Ectodermal cell (in vitro differentiated cells): ENCODE results near the gene MAP1LC3B2.
"Not testable (repeated sequence)": the region's sequence is repeated elsewhere in the genome, so short reads cannot be mapped to it uniquely, and the experiment has no call there.

ENCODE experiments used
- H3K27ac ChIP-seq: 2 replicates; pipeline ENCODE4 v1.7.0; 2013; ENCODE audit warnings: mild to moderate bottlenecking, low read depth, low read length; ENCODE audit not compliant: insufficient read depth, poor library complexity, severe bottlenecking
- H3K27me3 ChIP-seq: 2 replicates; pipeline ENCODE4 v1.7.0; 2013; ENCODE audit warnings: mild to moderate bottlenecking, low read length; ENCODE audit not compliant: insufficient read depth, control insufficient read depth, poor library complexity, severe bottlenecking
- H3K36me3 ChIP-seq: one replicate; pipeline ENCODE4 v1.7.0; 2013; ENCODE audit warnings: low read length; ENCODE audit not compliant: control insufficient read depth, insufficient read depth
- H3K4me1 ChIP-seq: one replicate; pipeline ENCODE4 v1.7.0; 2013; ENCODE audit warnings: low read length; ENCODE audit not compliant: control insufficient read depth, insufficient read depth
- H3K4me3 ChIP-seq: 2 replicates; pipeline ENCODE4 v1.7.0; 2013; ENCODE audit warnings: low read depth, low read length, control low read depth; ENCODE audit not compliant: insufficient read depth
- H3K9me3 ChIP-seq: 2 replicates; pipeline ENCODE4 v1.7.0; 2013; ENCODE audit warnings: mild to moderate bottlenecking, low read length, moderate library complexity; ENCODE audit not compliant: control insufficient read depth
- WGBS, 2 experiments: methylation state at CpG; one replicate each; pipeline ENCODE4 v1.1.7; 2013; ENCODE audit warnings: missing lambda C conversion rate in 2 of 2; 5-methylcytosine and 5-hydroxymethylcytosine counted together

Gene MAP1LC3B2

GRCh38 chr12:116575754-116576153 is 16.6 kb downstream of the MAP1LC3B2 start:
- H3K9me3 ChIP-seq, H3K27ac ChIP-seq, H3K27me3 ChIP-seq, H3K4me3 ChIP-seq, H3K36me3 ChIP-seq, H3K4me1 ChIP-seq: not testable (repeated sequence)
- WGBS, 2 experiments, result 91 to 92% methylated on average over 24 of the region's 24 CpGs

- 95 to 100% methylated on average over 3 to 4 of the region's 4 CpGs for WGBS, 2 experiments
These were observed 18.0 kb downstream of the MAP1LC3B2 start for GRCh38 chr12:116577154-116577561.

GRCh38 chr12:116578051-116578450 is 18.9 kb downstream of the MAP1LC3B2 start:
- H3K4me1 ChIP-seq, result peaks cover 7% of the 10 kb centered on the region
- WGBS, 2 experiments, result 87 to 89% methylated on average over 1 of the region's 1 CpG
- H3K27me3 ChIP-seq, result no peaks in the 10 kb centered on the region
- H3K36me3 ChIP-seq, result no peaks in the 10 kb centered on the region
- H3K9me3 ChIP-seq, result no peaks in the 10 kb centered on the region
- H3K27ac ChIP-seq, result no peak overlapping the region
- H3K4me3 ChIP-seq, result no peak overlapping the region

More at GRCh38 chr12:116577154-116577561, 18.0 kb downstream of the MAP1LC3B2 start:
- Histone ChIP-seq H3K36me3 (no peaks in the 10 kb centered on the region), H3K4me3 (no peak overlapping the region), H3K9me3 (no peaks in the 10 kb centered on the region), H3K4me1 (no peaks in the 10 kb centered on the region), H3K27ac (no peak overlapping the region), H3K27me3 (no peaks in the 10 kb centered on the region)

GRCh38 chr12:116582610-116583009 is 23.4 kb downstream of the MAP1LC3B2 start:
- H3K4me1 ChIP-seq, result peaks cover 10% of the 10 kb centered on the region
- H3K9me3 ChIP-seq, result peaks cover 2% of the 10 kb centered on the region
- no peaks in the 10 kb centered on the region for H3K27me3 ChIP-seq
- 79 to 81% methylated on average over 11 of the region's 11 CpGs for WGBS, 2 experiments
- H3K4me3 ChIP-seq, result no peak overlapping the region
- no peaks in the 10 kb centered on the region for H3K36me3 ChIP-seq
- H3K27ac ChIP-seq, result no peak overlapping the region

GRCh38 chr12:116583129-116583694 is 24.0 kb downstream of the MAP1LC3B2 start:
- H3K27ac ChIP-seq, result no peak overlapping the region
- H3K4me1 ChIP-seq, result peaks cover 10% of the 10 kb centered on the region
- no peaks in the 10 kb centered on the region for H3K27me3 ChIP-seq
- H3K36me3 ChIP-seq, result no peaks in the 10 kb centered on the region
- peaks cover 2% of the 10 kb centered on the region for H3K9me3 ChIP-seq
- no peak overlapping the region for H3K4me3 ChIP-seq
- 98 to 99% methylated on average over 3 to 5 of the region's 6 CpGs for WGBS, 2 experiments

GRCh38 chr12:116587270-116587669 is 28.1 kb downstream of the MAP1LC3B2 start:
- Histone ChIP-seq H3K4me1 (peaks cover 10% of the 10 kb centered on the region), H3K9me3 (peaks cover 2% of the 10 kb centered on the region), H3K27me3 (no peaks in the 10 kb centered on the region), H3K27ac (no peak overlapping the region), H3K36me3 (no peaks in the 10 kb centered on the region), H3K4me3 (no peak overlapping the region)
- WGBS, 2 experiments, result 91 to 92% methylated on average over 2 of the region's 2 CpGs

GRCh38 chr12:116588390-116589028 is 29.3 kb downstream of the MAP1LC3B2 start:
- H3K36me3 ChIP-seq, result no peaks in the 10 kb centered on the region
- no peaks in the 10 kb centered on the region for H3K4me1 ChIP-seq
- H3K9me3 ChIP-seq, result peaks cover 2% of the 10 kb centered on the region
- H3K27ac ChIP-seq, result no peak overlapping the region
- 95 to 97% methylated on average over 5 of the region's 5 CpGs for WGBS, 2 experiments
- H3K27me3 ChIP-seq, result no peaks in the 10 kb centered on the region
- H3K4me3 ChIP-seq, result no peak overlapping the region

- no peaks in the 10 kb centered on the region for H3K27me3 ChIP-seq
- no peak overlapping the region for H3K4me3 ChIP-seq
- H3K9me3 ChIP-seq, result peaks cover 2% of the 10 kb centered on the region
- WGBS, 2 experiments, result 96 to 97% methylated on average over 6 to 8 of the region's 9 CpGs
- no peaks in the 10 kb centered on the region for H3K4me1 ChIP-seq
- H3K27ac ChIP-seq, result no peak overlapping the region
- H3K36me3 ChIP-seq, result no peaks in the 10 kb centered on the region
These were observed 30.4 kb downstream of the MAP1LC3B2 start for GRCh38 chr12:116589581-116589980.

- Histone ChIP-seq H3K4me1 (no peaks in the 10 kb centered on the region), H3K27ac (no peak overlapping the region), H3K27me3 (no peaks in the 10 kb centered on the region), H3K36me3 (no peaks in the 10 kb centered on the region), H3K4me3 (no peak overlapping the region), H3K9me3 (no peaks in the 10 kb centered on the region)
- WGBS, 2 experiments, result 77 to 87% methylated on average over 1 of the region's 1 CpG
These were observed 31.4 kb downstream of the MAP1LC3B2 start for GRCh38 chr12:116590561-116590960.

- Histone ChIP-seq H3K9me3 (no peaks in the 10 kb centered on the region), H3K4me1 (no peaks in the 10 kb centered on the region), H3K27ac (no peak overlapping the region), H3K36me3 (no peaks in the 10 kb centered on the region), H3K27me3 (no peaks in the 10 kb centered on the region), H3K4me3 (no peak overlapping the region)
- WGBS, 2 experiments, result 77 to 81% methylated on average over 11 of the region's 11 CpGs
These were observed 32.9 kb downstream of the MAP1LC3B2 start for GRCh38 chr12:116591855-116592637.
